22Rv1 (cell line): ENCODE measurements around the gene INTS1.

Experiments used
- H3K27ac ChIP-seq: fragments of 450-650 bp; 2 replicates; pipeline ENCODE4 v1.5.1; 2017
- CTCF ChIP-seq: fragments of 450-650 bp; IDR thresholded peaks from 2 replicates; pipeline ENCODE4 v1.5.1; 2017; ENCODE audit warnings: mild to moderate bottlenecking
- ZFX ChIP-seq: fragments of 450-650 bp; IDR thresholded peaks from 2 replicates; pipeline ENCODE4 v1.6.1; 2017; ENCODE audit warnings: antibody characterized with exemption, borderline replicate concordance

The INTS1 gene

GRCh38 chr7:1479287-1479686 lies 24.9 kb downstream of the INTS1 start:
- no peak overlapping the region for H3K27ac ChIP-seq
- TF ChIP-seq CTCF, result no peak
- TF ChIP-seq ZFX, result no peak

DNA sequence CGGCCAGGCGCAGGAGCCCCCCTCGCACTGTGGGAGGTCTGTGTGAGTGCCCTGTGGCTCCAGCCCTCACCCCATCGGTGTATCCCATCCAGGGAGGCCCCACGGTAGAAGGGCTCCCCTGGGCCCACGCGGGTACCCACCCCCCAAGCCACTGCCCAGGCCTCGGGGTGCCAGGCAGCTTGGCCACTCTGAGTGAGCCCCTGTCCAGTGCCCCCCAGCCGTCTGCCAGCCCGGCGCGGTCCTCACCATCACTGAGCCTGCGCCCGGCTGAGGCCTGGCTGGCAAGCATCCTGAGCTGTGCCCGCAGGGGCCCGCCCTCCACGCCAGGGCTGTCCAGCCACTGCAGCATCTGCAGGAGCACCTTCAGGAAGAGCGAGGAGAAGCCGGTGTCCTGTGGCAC lies 25.7 kb downstream of the INTS1 start:
- no peak for TF ChIP-seq ZFX
- TF ChIP-seq CTCF, result no peak
- H3K27ac ChIP-seq, result no peak overlapping the region

GRCh38 chr7:1476859-1477258 lies 27.3 kb downstream of the INTS1 start:
- TF ChIP-seq ZFX (no peak), CTCF (no peak)
- no peak overlapping the region for H3K27ac ChIP-seq

GRCh38 chr7:1475991-1476390 lies 28.2 kb downstream of the INTS1 start:
- H3K27ac ChIP-seq, result no peak overlapping the region

DNA sequence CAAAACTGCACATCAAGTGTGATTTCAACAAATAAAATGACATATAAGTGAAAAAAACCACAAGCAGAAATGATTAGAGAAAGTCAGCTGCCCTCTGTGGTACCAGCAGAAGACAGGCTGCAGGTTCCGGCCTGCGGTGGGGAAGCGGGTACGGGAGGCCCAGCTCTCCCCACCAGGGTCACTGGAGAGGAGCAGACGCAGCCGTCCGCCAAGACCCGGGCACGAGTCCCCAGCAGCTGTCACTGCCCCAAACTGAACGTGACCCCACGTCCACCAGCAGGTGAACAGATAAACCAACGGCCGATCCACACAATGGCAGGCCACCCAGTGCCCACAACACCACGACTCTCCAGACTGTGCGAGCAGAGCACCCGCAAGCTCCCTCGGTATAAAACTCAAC lies 28.8 kb downstream of the INTS1 start:
- H3K27ac ChIP-seq, result peak overlapping the region; percentile 63; the same call in 1 of the 2 replicates

More at GRCh38 chr7:1475991-1476390, 28.2 kb downstream of the INTS1 start:
- no peak for TF ChIP-seq ZFX
- TF ChIP-seq CTCF, result no peak

DNA sequence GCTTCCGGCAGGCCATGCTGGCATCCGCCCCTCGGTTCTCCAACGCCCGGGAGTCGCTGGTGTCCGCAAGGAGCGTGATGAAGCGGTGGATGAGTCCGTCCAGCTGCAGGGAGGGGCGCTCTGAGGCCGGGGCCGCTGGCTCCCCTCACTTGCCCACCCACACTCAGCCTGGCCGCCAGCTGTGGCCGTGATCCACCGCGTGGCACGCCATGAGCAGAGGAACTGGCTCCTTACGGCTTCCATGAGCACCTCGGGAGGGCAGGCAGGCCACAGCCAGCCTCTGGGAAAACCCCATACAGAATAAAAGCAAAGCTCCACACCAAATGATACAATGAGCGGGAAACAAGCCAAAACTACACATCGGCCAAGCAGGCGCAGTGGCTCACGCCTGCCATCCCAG lies 29.5 kb downstream of the INTS1 start:
- TF ChIP-seq ZFX (no peak), CTCF (no peak)

More for the DNA sequence above, 28.8 kb downstream of the INTS1 start:
- no peak for TF ChIP-seq ZFX
- no peak for TF ChIP-seq CTCF

DNA sequence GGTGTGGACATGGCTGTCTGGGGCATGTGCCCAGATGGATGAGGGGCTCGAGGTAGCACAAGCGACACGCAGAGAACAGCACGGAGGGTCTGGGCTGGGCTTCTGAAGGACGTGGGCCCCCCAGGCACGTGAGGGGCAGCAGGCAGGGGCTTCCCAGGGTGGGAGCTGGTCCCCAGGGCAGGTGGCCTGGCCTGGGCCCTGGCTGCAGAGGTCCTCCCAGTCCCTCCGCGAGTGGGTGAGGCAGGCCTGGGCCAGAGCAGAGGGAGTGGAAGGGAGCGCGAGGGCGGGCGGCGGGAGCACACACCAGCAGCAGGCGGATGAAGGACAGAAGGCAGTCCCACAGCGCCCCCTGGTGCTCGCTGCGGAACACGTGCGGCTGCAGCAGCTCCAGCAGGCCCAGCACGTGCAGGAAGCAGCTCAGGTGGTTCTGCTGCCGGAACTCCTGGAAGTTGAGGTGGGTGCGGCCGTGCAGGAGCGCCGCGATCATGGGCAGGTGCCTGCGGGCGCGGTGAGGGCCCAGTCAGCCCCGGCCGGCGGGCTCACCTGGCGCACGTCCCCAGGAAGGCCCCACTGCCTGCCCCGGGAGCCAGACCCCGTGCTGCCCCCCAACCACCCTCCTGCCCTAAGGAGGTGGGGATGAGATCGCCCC lies 30.2 kb downstream of the INTS1 start:
- TF ChIP-seq CTCF (peak; percentile 99), ZFX (no peak)

More for the DNA sequence above, 29.5 kb downstream of the INTS1 start:
- peak overlapping the region; percentile 63 for H3K27ac ChIP-seq

More for the DNA sequence above, 30.2 kb downstream of the INTS1 start:
- peak overlapping the region; percentile 63 for H3K27ac ChIP-seq
